K562 (cell line): ENCODE measurements around the gene DNM1. TPM values are rescaled to one million over a fixed set of nuclear protein-coding genes. Genes with fewer than 3 reads are reported as not detected.
A peak's percentile ranks its signal among the peaks of the same experiment; 100 is the strongest.

Source experiments
- ATAC-seq: fragments of 200-7000 bp; cut with Tn5 transposase; 3 replicates; pipeline ENCODE4 v1.9.1; 2020; ENCODE audit warnings: moderate library complexity
- BruUV-seq: library from RNA; stranded (reverse); fragments of 400-500 nt; replicated peaks from 2 replicates; lab custom pipeline; 2021; lab: Mats Ljungman, UMichigan
- CTCF ChIA-PET: fragments of 300-600 bp; formaldehyde crosslinking; extraction: SDS; loops from one replicate; lab custom pipeline; 2021; ENCODE audit warnings: low intra/inter-chr PET ratio; lab: Yijun Ruan, JAX
- POLR2A ChIA-PET: fragments of 300-600, 350-650 bp; sonication (Branson Sonifier 250); formaldehyde crosslinking; extraction: SDS; loops from one replicate; lab custom pipeline; 2021; ENCODE audit warnings: antibody characterized with exemption, inconsistent platforms; lab: Yijun Ruan, JAX
- DNase-seq, 4 experiments: peaks; one replicate each; pipeline versions ENCODE4 v3.0.0 to v3.0.0-alpha.2; 2011 to 2018; ENCODE audit warnings: low spot score in 3 of 4, mixed read lengths in 3 of 4; ENCODE audit errors: extremely low read depth in 1 of 4
- FAIRE-seq: peaks from 2 replicates; lab custom pipeline; 2011; peaks lifted over from hg19 to GRCh38; lab: Jason Lieb, UNC
- H2AFZ ChIP-seq: 2 replicates; pipeline ENCODE4 v1.6.0; 2011; ENCODE audit warnings: low read depth, low read length, control low read depth, inconsistent platforms
- H3K27ac ChIP-seq: fragments of 200-600 bp; 3 replicates; pipeline ENCODE4 v1.8.0; 2011; ENCODE audit warnings: low read depth, mild to moderate bottlenecking, control low read depth, inconsistent platforms, low read length, moderate library complexity, mixed read lengths; ENCODE audit errors: extremely low read depth
- H3K27me3 ChIP-seq, 2 experiments: fragments of 300-600 bp in 1 of 2; 2 replicates in 1 of 2; 3 replicates in 1 of 2; pipeline versions ENCODE4 v1.6.0 to v1.8.0; 2011; ENCODE audit warnings: inconsistent platforms in 2 of 2, low read length in 2 of 2, mild to moderate bottlenecking in 1 of 2, mixed read lengths in 1 of 2, moderate library complexity in 1 of 2; ENCODE audit not compliant: control insufficient read depth in 2 of 2, insufficient read depth in 2 of 2
- H3K36me3 ChIP-seq: fragments of 300-600 bp; 3 replicates; pipeline ENCODE4 v1.8.0; 2011; ENCODE audit warnings: mild to moderate bottlenecking, low read length, inconsistent platforms; ENCODE audit not compliant: control insufficient read depth, insufficient read depth
- H3K4me1 ChIP-seq, 2 experiments: fragments of 200-600 bp in 1 of 2; replicated peaks in 1 of 2; 2 replicates in 1 of 2; 3 replicates in 1 of 2; pipeline versions ENCODE4 v1.5.1 to v1.8.0; 2011; ENCODE audit warnings: inconsistent platforms in 2 of 2, low read length in 2 of 2, mild to moderate bottlenecking in 1 of 2, mixed read lengths in 1 of 2, moderate library complexity in 1 of 2; ENCODE audit not compliant: control insufficient read depth in 2 of 2, insufficient read depth in 2 of 2
- H3K4me2 ChIP-seq: 2 replicates; pipeline ENCODE4 v1.6.1; 2011; ENCODE audit warnings: low read length, control low read depth, inconsistent platforms, mixed read lengths; ENCODE audit not compliant: insufficient read depth
- H3K4me3 ChIP-seq: fragments of 200-600 bp; sonication (generic), shearing (Covaris generic); 2 replicates; pipeline ENCODE4 v1.5.1; 2016; ENCODE audit warnings: control low read depth, inconsistent platforms
- H3K79me2 ChIP-seq: fragments of 200-600 bp; 3 replicates; pipeline ENCODE4 v1.8.0; 2011; ENCODE audit warnings: low read length, inconsistent platforms; ENCODE audit not compliant: control insufficient read depth, insufficient read depth
- H3K9ac ChIP-seq, 2 experiments: 2 replicates each; pipeline versions ENCODE4 v1.6.0 to v1.6.1; 2011; ENCODE audit warnings: low read depth in 2 of 2, low read length in 2 of 2, control low read depth in 1 of 2, inconsistent platforms in 1 of 2, mild to moderate bottlenecking in 1 of 2, mixed read lengths in 1 of 2; ENCODE audit not compliant: insufficient read depth in 1 of 2
- H3K9me1 ChIP-seq: one replicate; pipeline ENCODE4 v1.6.0; 2011; ENCODE audit warnings: inconsistent platforms, mild to moderate bottlenecking, low read length, moderate library complexity; ENCODE audit not compliant: control insufficient read depth, insufficient read depth
- H3K9me3 ChIP-seq: replicated peaks from 2 replicates; pipeline ENCODE4 v1.5.1; 2011; ENCODE audit warnings: low read depth, low read length, inconsistent platforms; ENCODE audit not compliant: control insufficient read depth, insufficient read depth
- H4K20me1 ChIP-seq: replicated peaks from 2 replicates; pipeline ENCODE4 v1.6.1; 2011; ENCODE audit warnings: low read length, inconsistent platforms, mixed read lengths; ENCODE audit not compliant: control insufficient read depth, insufficient read depth
- CXXC5 ChIP-seq: fragments of 250-450 bp; sonication (Bioruptor Pico); IDR thresholded peaks from 2 replicates; pipeline ENCODE4 v1.8.0; 2022; ENCODE audit warnings: inconsistent platforms, mild to moderate bottlenecking, moderate library complexity
- GMEB1 ChIP-seq: fragments of 250-450 bp; sonication (Bioruptor Pico); IDR thresholded peaks from 2 replicates; pipeline ENCODE4 v1.4.0; 2020; ENCODE audit warnings: mild to moderate bottlenecking
- NONO ChIP-seq, 2 experiments: fragments of 200-400 bp in 1 of 2; fragments of 450-650 bp in 1 of 2; formaldehyde crosslinking in 1 of 2; IDR thresholded peaks; 2 replicates each; pipeline ENCODE4 v1.6.1; 2017; ENCODE audit warnings: low read depth in 2 of 2, mild to moderate bottlenecking in 2 of 2, moderate library complexity in 2 of 2, low read length in 1 of 2
- RREB1 ChIP-seq: fragments of 250-450 bp; sonication (Bioruptor Pico); IDR thresholded peaks from 2 replicates; pipeline ENCODE4 v1.4.0; 2020
- TAF7 ChIP-seq: fragments of 450-650 bp; IDR thresholded peaks from 2 replicates; pipeline ENCODE4 v1.6.1; 2016; ENCODE audit warnings: missing genetic modification characterization, missing compliant biosample characterization
- TCF7L2 ChIP-seq: fragments of 150-350 bp; IDR thresholded peaks from 2 replicates; pipeline ENCODE4 v1.6.1; 2016; ENCODE audit warnings: low read depth, mild to moderate bottlenecking, low read length, moderate library complexity
- TEAD1 ChIP-seq, 2 experiments: fragments of 450-650 bp in 1 of 2; sonication (generic) in 1 of 2; formaldehyde crosslinking; IDR thresholded peaks; 2 replicates each; pipeline versions ENCODE4 v1.4.0 to v1.8.0; 2020 to 2022; ENCODE audit warnings: mild to moderate bottlenecking in 2 of 2, missing genetic modification reagents in 1 of 2
- THAP7 ChIP-seq: fragments of 250-450 bp; sonication (Bioruptor Pico); IDR thresholded peaks from 2 replicates; pipeline ENCODE4 v1.5.0; 2021
- ZBTB12 ChIP-seq: fragments of 250-450 bp; sonication (Bioruptor Pico); IDR thresholded peaks from 2 replicates; pipeline ENCODE4 v1.4.0; 2020
- WGBS: fragments of 100-300 bp; shearing (Covaris generic); methylation state at CpG from one replicate; pipeline ENCODE4 v1.1.6; 2016; ENCODE audit warnings: low coverage, mixed read lengths; ENCODE audit not compliant: insufficient coverage; ENCODE audit errors: missing lambda C conversion rate; 5-methylcytosine and 5-hydroxymethylcytosine counted together
- in situ Hi-C: fragments of 300-500 bp; cut with MboI; formaldehyde crosslinking; loops from 4 replicates; pipeline ENCODE4 v1.15.0; 2018; ENCODE audit warnings: inconsistent platforms, mixed read lengths
- intact Hi-C: fragments of 100-400 bp; cut with micrococcal nuclease; formaldehyde crosslinking; loops from 2 replicates; pipeline ENCODE4 v1.14.2; 2022
- polyA plus RNA-seq, 8 experiments: library from polyadenylated mRNA; depleted of rRNA in 4 of 8; stranded (reverse) in 5 of 8; unstranded in 3 of 8; fragments of >200 nt; fragmentation: Nextera tagmentation in 2 of 8; fragmentation: Illumina TruSeq in 1 of 8; extraction: Ambion mirVana in 2 of 8; extraction: Trizol in 1 of 8; gene quantifications; 2 replicates each; pipeline versions ENCODE4 v1.2.1 to v1.2.3, GENCODE V29; 2011 to 2014; ENCODE audit warnings: inconsistent platforms in 1 of 8, missing spikeins in 1 of 8
- total RNA-seq, 7 experiments: library from RNA; depleted of rRNA in 6 of 7; stranded (reverse); fragments of >200 nt in 6 of 7; fragmentation: Illumina TruSeq in 2 of 7; extraction: Trizol in 2 of 7; gene quantifications; 2 replicates each; pipeline versions ENCODE4 v1.2.1 to v1.2.3, GENCODE V29; 2011 to 2021; ENCODE audit warnings: low replicate concordance in 1 of 7

The DNM1 gene
- total and polyA plus RNA-seq, 9 of the 15 experiments (the other 6 are each of a cell fraction or from before 2014, with no cell fraction given) = 0.39 to 23.1 (median 9.1) TPM

- H3K4me1 ChIP-seq = peaks cover 45 to 73% of the 10 kb centered on the region in 2 experiments
- peak overlapping the region; percentile 54 to 96 for H3K9ac ChIP-seq
- ATAC-seq (peak; percentile 73), FAIRE-seq (peak; percentile 63), DNase-seq (peak; percentile 92 to 94 (median 92))
- peaks cover 61% of the 10 kb centered on the region; the same call in 2 of the 3 replicates for H3K36me3 ChIP-seq
- intact Hi-C loops = no loop called here
- 45% methylated on average over 17 of the region's 18 CpGs for WGBS
- peaks cover 5% of the 10 kb centered on the region; the same call in 1 of the 2 replicates for H4K20me1 ChIP-seq
- H3K4me3 ChIP-seq = peak overlapping the region; percentile 10; the same call in 1 of the 2 replicates
- peaks cover 29% of the 10 kb centered on the region; the same call in 2 of the 3 replicates for H3K79me2 ChIP-seq
- H3K9me3 ChIP-seq = no peaks in the 10 kb centered on the region
- no TSS peak for BruUV-seq
- POLR2A ChIA-PET = interaction anchor here (0.6 to 4.1 kb wide), 15 partner anchors 7 to 1423 kb away, joined by 3 to 37 read pairs (median 4); partner anchors contain the start of genes GOLGA2 and SWI5
- H3K27me3 ChIP-seq = no peaks in the 10 kb centered on the region
- H3K4me2 ChIP-seq = peak overlapping the region; percentile 56
- H3K27ac ChIP-seq = peak overlapping the region; percentile 50
- in situ Hi-C loops = no loop called here
- CTCF ChIA-PET = interaction anchor here (0.6 to 0.7 kb wide), 2 partner anchors 8 to 1422 kb away, joined by 3 to 4 read pairs; no protein-coding TSS in a partner anchor
- H2AFZ ChIP-seq = peak overlapping the region; percentile 52
- no peaks in the 10 kb centered on the region for H3K9me1 ChIP-seq
- 0 out of 2 replicates have a peak, but pooled peaks have one; percentile 7 for TF ChIP-seq TAF7 (tag)
- TF ChIP-seq ZBTB12 (CRISPR knock-in tag) = no peak
- TF ChIP-seq NONO (IDR thresholded peaks at IDR 0.05; ENCODE audit: low read depth in 2 of 2, low read length in 1 of 2) = no peak
- 0 out of 2 replicates have a peak, but pooled peaks have one; percentile 10 for TF ChIP-seq TCF7L2
- TF ChIP-seq GMEB1 = no peak
- peak in 1 of 2 experiments; percentile 40; a peak in 1 of 4 replicates for TF ChIP-seq TEAD1 (CRISPR knock-in tag; IDR thresholded peaks at IDR 0.05)
- no peak for TF ChIP-seq THAP7 (CRISPR knock-in tag)
- TF ChIP-seq RREB1 (CRISPR knock-in tag) = 0 out of 2 replicates have a peak, but pooled peaks have one; percentile 30
- TF ChIP-seq CXXC5 (CRISPR knock-in tag) = peak; percentile 34; the same call in 1 of the 2 replicates
Observed at GRCh38 chr9:128254855-128255759, 51.9 kb downstream of the DNM1 start.
